Activated naive CD8-positive, alpha-beta T cell treated with anti-CD3 and anti-CD28 coated beads for 36 hours (primary cell): Measurements from ENCODE around the gene VPS52. TPM values are rescaled to one million over a fixed set of nuclear protein-coding genes. Genes with fewer than 3 reads are reported as not detected.

Experiments used
- DNase-seq: peaks from one replicate; pipeline ENCODE4 v3.0.0; 2021
- H3K27ac Mint-ChIP-seq: one replicate; pipeline ENCODE4 v1.8.0; 2022; ENCODE audit warnings: mild to moderate bottlenecking, moderate library complexity, mixed read lengths
- H3K27me3 Mint-ChIP-seq: one replicate; pipeline ENCODE4 v1.8.0; 2022; ENCODE audit warnings: mild to moderate bottlenecking, mixed read lengths
- H3K36me3 Mint-ChIP-seq: one replicate; pipeline ENCODE4 v1.8.0; 2021; ENCODE audit warnings: mild to moderate bottlenecking, mixed read lengths
- H3K4me1 Mint-ChIP-seq: one replicate; pipeline ENCODE4 v1.8.0; 2021; ENCODE audit warnings: mixed read lengths
- H3K4me3 Mint-ChIP-seq: one replicate; pipeline ENCODE4 v1.8.0; 2022; ENCODE audit warnings: mild to moderate bottlenecking, moderate library complexity, mixed read lengths
- H3K9me3 Mint-ChIP-seq: one replicate; pipeline ENCODE4 v1.8.0; 2022; ENCODE audit warnings: mixed read lengths
- total RNA-seq, 2 experiments: library from RNA; stranded (reverse); gene quantifications; one replicate each; pipeline ENCODE4 v1.2.3, GENCODE V29; 2021

The VPS52 gene
- total RNA-seq, 2 experiments from 2014 or later: 43.4 to 44.6 TPM

DNA sequence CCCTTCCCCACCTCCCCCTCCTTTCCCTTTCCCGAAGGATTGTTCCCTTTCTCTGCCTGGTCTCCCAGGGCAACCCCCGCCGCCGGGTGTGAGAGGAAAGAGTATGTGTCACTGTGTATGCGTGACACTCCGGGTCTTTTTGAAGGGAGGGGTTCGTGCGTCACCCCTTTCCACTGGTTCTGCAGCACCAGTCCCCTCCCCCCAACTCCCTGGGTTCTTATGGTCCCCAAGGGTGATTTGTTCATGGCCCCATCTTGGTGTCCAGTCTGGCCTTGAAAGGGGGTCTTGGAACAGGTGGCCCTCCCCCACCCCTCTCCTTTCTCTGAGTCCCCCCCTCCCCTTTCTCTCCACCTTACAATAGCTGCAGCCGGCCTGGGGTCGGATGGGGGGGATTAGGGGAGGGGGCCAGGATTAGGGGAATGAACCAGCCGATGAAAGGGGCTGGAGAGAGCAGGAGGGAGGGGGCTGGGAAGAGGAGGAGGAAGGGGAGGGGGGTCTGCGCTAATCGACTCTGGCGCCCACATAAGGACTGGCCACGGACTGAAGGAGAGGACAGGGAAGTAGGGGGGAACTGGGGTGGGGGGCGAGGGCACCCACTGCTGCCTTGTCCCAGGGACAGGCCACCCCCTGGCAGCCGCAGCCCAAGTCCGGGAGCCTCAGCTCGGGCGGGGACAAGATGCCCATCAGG is 64.7 kb downstream of the VPS52 start:
- Mint-ChIP-seq H3K36me3 (peaks cover 29% of the 10 kb centered on the region), H3K4me1 (peaks cover 53% of the 10 kb centered on the region), H3K4me3 (peak overlapping the region; percentile 85), H3K27me3 (no peaks in the 10 kb centered on the region), H3K27ac (peak overlapping the region; percentile 94), H3K9me3 (no peaks in the 10 kb centered on the region)
- DNase-seq: no peak

DNA sequence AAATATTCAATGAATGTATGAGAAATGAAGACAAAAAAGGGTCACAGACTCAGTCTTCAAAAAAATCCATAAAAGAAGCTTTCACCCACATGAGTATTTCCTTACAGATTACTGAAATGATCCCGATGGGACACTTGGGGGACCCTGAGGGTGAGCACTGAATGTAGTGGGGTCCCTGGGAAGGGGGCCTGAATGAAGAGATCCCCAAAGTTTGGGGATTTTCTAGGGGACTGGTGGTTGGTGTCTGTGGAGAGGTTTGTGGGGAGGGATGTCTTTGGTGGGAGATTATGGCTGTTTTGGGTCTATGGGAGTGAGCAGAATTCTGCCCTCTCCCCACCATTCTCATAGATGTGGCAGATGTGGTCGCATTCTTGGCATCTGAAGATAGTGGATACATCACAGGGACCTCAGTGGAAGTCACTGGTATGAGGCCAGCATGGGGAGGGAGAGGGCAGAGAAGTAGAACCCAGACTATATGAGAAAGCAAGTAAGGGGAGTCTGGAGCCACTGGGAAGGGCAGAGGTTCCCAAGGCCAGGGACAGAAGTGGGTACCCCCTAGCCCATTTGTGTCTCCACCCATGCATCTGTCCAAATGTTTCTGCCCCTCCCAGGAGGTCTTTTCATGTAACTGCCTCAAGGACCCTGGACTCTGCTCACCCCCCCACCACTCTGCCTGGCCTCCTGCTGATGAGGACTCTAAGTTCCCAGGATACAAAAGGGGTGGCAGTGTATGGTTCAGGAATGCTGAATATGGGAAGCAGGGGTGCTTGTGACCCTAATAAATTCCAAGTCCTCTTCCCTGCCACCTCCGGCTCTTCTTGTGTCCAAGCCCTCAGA is 65.4 kb downstream of the VPS52 start:
- no peaks in the 10 kb centered on the region for H3K9me3 Mint-ChIP-seq
- peak overlapping the region; percentile 98 for H3K4me3 Mint-ChIP-seq
- H3K4me1 Mint-ChIP-seq: peaks cover 59% of the 10 kb centered on the region
- no peaks in the 10 kb centered on the region for H3K27me3 Mint-ChIP-seq
- peak overlapping the region; percentile 96 for H3K27ac Mint-ChIP-seq
- peaks cover 34% of the 10 kb centered on the region for H3K36me3 Mint-ChIP-seq
- no peak for DNase-seq

DNA sequence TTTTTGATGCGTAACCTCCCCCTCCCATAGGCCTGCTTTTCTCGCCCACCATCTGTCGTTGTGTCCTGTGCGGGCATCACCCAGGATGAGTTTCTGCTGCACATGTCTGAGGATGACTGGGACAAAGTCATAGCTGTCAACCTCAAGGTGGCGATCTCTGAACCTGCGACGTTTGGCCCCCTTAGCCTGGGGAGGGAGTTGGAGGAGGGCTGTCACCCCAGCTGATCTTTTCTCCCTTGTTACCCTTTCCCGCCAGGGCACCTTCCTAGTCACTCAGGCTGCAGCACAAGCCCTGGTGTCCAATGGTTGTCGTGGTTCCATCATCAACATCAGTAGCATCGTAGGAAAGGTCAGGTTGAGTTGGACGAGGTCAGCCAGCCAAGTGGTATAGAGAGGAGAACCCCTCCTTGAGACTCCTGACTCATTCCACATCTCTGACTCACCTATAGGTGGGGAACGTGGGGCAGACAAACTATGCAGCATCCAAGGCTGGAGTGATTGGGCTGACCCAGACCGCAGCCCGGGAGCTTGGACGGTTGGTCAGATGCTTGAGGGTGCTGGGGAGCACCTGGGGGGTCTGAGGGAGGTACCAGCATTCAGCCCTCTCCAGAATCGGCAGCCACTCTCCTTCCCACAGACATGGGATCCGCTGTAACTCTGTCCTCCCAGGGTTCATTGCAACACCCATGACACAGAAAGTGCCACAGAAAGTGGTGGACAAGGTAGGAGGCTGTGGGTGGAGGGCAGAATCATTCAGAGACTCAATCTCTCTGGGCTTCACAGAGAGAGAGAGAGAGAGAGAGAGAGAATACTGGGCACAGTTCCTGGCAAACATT is 66.3 kb downstream of the VPS52 start:
- Mint-ChIP-seq H3K4me1 (peaks cover 58% of the 10 kb centered on the region), H3K27ac (peak overlapping the region; percentile 96), H3K36me3 (peaks cover 34% of the 10 kb centered on the region), H3K9me3 (no peaks in the 10 kb centered on the region), H3K4me3 (peak overlapping the region; percentile 98), H3K27me3 (no peaks in the 10 kb centered on the region)
- DNase-seq: peak; percentile 69

DNA sequence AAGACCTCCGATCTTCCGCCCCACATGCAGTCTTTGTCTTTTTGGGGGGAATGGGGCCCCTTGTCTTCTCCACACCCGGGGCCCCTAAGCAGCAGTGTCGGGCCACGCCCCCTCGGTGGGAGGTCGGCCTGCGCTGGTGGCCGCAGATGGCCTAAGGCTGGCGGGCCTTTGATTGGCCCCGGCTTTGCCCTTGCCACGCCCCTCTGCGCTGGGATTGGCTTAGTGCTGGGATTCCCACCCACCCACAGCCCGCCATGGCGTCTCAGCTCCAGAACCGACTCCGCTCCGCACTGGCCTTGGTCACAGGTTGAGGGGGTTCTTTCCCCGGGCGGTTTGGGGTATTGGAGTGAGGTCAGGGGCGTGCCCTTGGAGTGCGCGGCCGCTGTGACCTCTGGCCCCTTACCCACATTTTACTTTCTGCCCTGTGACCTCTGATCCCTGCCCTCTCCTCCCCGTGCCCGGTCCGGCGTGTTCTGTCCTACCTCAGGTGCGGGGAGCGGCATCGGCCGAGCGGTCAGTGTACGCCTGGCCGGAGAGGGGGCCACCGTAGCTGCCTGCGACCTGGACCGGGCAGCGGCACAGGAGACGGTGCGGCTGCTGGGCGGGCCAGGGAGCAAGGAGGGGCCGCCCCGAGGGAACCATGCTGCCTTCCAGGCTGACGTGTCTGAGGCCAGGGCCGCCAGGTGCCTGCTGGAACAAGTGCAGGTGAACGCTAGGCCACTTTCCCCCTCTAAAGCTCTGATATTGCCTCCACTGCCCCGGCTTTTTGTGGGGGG is 67.1 kb downstream of the VPS52 start, which contains the start of gene HSD17B8:
HSD17B8 (plus strand) TSS at position 241 of the 776 bp plus-strand sequence; CDS start at position 255, 14 bp downstream.
- Mint-ChIP-seq H3K9me3 (no peaks in the 10 kb centered on the region), H3K36me3 (peaks cover 30% of the 10 kb centered on the region), H3K27me3 (no peaks in the 10 kb centered on the region), H3K4me1 (peaks cover 55% of the 10 kb centered on the region), H3K4me3 (peak within 1 kb of the TSS; percentile 98), H3K27ac (peak within 1 kb of the TSS; percentile 96)
- peak; percentile 94 for DNase-seq

DNA sequence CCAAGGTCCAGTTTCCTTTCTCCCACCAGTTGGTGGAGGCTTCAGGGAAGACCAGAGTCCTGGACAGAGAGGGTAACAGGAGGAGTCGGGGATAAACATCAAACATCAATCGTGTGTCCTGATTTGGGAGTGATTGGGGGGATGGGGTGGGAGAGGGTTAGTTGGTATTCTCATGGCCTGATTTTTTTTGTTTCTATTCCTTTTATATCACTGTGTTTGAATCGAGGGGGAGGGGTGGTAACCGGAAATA is 67.6 kb downstream of the VPS52 start:
- H3K9me3 Mint-ChIP-seq: no peaks in the 10 kb centered on the region

DNA sequence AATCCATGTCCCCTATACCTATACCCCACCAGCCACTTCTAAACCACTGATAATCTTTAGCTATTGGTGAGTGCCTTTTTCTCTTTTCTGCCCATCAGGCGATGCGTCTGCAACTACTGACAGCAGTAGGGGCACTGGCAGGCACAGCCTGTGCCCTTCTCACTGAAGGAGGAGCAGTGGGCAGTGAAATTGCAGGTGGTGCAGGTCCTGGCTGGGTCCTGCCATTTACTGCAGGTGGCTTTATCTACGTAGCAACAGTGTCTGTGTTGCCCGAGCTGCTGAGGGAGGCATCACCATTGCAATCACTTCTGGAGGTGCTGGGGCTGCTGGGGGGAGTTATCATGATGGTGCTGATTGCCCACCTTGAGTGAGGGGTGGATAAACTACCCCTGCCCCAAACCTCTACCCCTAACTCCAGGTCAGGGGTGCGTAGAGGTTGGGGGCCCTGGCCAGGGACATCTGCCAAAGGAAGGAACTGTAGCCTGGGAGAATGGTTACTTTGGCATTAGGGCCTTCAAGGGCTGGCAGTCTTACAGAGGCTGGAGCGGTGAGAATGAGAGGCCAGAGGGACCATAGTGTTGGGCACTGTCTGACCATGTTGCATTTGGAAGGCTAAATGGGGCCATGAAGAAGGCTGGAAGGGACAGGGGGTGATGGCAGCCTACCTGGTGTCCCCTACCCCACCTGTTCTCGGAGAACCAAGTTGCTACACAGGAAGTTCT is 68.1 kb downstream of the VPS52 start:
- no peak for DNase-seq
- H3K4me1 Mint-ChIP-seq: peaks cover 54% of the 10 kb centered on the region
- H3K4me3 Mint-ChIP-seq: peak overlapping the region; percentile 98
- H3K36me3 Mint-ChIP-seq: peaks cover 33% of the 10 kb centered on the region
- H3K27me3 Mint-ChIP-seq: no peaks in the 10 kb centered on the region
- no peaks in the 10 kb centered on the region for H3K9me3 Mint-ChIP-seq
- H3K27ac Mint-ChIP-seq: peak overlapping the region; percentile 79

More for the DNA sequence above, 67.6 kb downstream of the VPS52 start:
- DNase-seq: no peak
- Mint-ChIP-seq H3K4me3 (peak overlapping the region; percentile 98), H3K36me3 (peaks cover 30% of the 10 kb centered on the region), H3K27me3 (no peaks in the 10 kb centered on the region), H3K4me1 (peaks cover 54% of the 10 kb centered on the region), H3K27ac (peak overlapping the region; percentile 79)

DNA sequence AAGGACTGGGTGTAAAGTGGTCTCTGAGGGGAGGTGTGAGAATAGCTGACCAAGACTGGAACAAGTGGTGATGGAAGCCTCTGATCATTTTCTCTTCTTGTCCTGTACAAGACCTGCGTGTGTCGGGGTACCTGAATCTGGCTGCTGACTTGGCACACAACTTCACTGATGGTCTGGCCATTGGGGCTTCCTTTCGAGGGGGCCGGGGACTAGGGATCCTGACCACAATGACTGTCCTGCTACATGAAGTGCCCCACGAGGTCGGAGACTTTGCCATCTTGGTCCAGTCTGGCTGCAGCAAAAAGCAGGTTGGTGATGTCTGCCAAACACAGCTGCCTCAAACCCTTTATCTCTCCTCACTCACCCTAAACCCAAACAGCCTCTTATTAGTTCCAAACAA is 68.9 kb downstream of the VPS52 start:
- Mint-ChIP-seq H3K9me3 (no peaks in the 10 kb centered on the region), H3K4me3 (peak overlapping the region; percentile 27), H3K27ac (peak overlapping the region; percentile 4), H3K27me3 (no peaks in the 10 kb centered on the region), H3K36me3 (peaks cover 33% of the 10 kb centered on the region), H3K4me1 (peaks cover 61% of the 10 kb centered on the region)
- no peak for DNase-seq

DNA sequence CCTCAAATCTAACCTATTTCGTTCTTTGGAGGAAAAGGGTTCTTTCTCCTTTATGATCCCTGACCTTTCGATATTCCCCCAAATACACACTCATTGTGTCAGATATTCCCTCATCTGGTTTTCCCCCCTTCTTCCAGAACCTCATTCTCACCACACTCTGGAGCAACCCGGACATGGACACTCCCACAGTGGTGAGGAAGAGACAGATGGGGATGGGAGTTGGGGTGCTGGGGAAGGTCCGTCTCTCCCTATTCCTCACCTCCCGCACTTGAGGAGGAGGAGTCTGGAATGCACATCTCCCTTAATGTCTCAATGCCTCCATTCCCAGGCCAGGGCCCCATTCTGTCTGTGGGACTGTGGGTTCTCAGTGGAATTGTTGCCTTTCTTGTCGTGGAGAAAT is 69.7 kb downstream of the VPS52 start:
- peak overlapping the region; percentile 98 for H3K27ac Mint-ChIP-seq
- peaks cover 33% of the 10 kb centered on the region for H3K36me3 Mint-ChIP-seq
- no peaks in the 10 kb centered on the region for H3K27me3 Mint-ChIP-seq
- H3K4me1 Mint-ChIP-seq: peaks cover 67% of the 10 kb centered on the region
- DNase-seq: no peak
- peak overlapping the region; percentile 92 for H3K4me3 Mint-ChIP-seq
- H3K9me3 Mint-ChIP-seq: no peaks in the 10 kb centered on the region

DNA sequence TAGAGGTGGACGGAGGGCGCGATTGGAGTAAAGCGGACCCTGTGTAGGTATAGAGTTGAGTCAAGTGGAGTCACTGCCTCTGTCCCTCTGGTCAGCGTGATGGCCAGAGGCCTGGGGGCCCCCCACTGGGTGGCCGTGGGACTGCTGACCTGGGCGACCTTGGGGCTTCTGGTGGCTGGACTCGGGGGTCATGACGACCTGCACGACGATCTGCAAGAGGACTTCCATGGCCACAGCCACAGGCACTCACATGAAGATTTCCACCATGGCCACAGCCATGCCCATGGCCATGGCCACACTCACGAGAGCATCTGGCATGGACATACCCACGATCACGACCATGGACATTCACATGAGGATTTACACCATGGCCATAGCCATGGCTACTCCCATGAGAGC is 70.5 kb downstream of the VPS52 start:
- Mint-ChIP-seq H3K36me3 (peaks cover 36% of the 10 kb centered on the region), H3K4me1 (peaks cover 65% of the 10 kb centered on the region), H3K9me3 (no peaks in the 10 kb centered on the region), H3K27ac (peak overlapping the region; percentile 98), H3K27me3 (no peaks in the 10 kb centered on the region), H3K4me3 (peak overlapping the region; percentile 92)
- no peak for DNase-seq

Other genes starting within 250 kb of the VPS52 start
- 10 to 100 TPM; 14.7 to 16.3 TPM for gene HLA-DPA1, start 198.2 kb downstream of the VPS52 start, total RNA-seq
- gene HLA-DPB1, start 195.9 kb downstream of the VPS52 start, total RNA-seq: 1 to 10 TPM; 8.2 to 9.3 TPM
- gene COL11A2, start 79.4 kb downstream of the VPS52 start, total RNA-seq: 1 to 10 TPM; 1.0 to 1.1 TPM
- 10 to 100 TPM; 40.4 to 42.1 TPM for gene RXRB, start 71.2 kb downstream of the VPS52 start, total RNA-seq
- gene SLC39A7, start 71.0 kb downstream of the VPS52 start, total RNA-seq: 10 to 100 TPM; 51.0 to 55.6 TPM
- gene HSD17B8, start 67.2 kb downstream of the VPS52 start, total RNA-seq: 10 to 100 TPM; 31.1 to 32.6 TPM
- gene RING1, start 63.4 kb downstream of the VPS52 start, total RNA-seq: 10 to 100 TPM; 35.3 to 35.8 TPM
- gene RPS18, start 199 bp upstream of the VPS52 start, total RNA-seq: 1,000 to 10,000 TPM; 3,940 to 3,999 TPM
- gene B3GALT4, start 5.2 kb upstream of the VPS52 start, total RNA-seq: 1 to 10 TPM; 1.8 to 2.1 TPM
- gene WDR46, start 17.4 kb upstream of the VPS52 start, total RNA-seq: 100 to 1,000 TPM; 105 to 107 TPM
- 100 to 1,000 TPM; 106 to 107 TPM for gene PFDN6, start 17.7 kb upstream of the VPS52 start, total RNA-seq
- gene RGL2, start 27.1 kb upstream of the VPS52 start, total RNA-seq: 10 to 100 TPM; 15.0 to 17.7 TPM
- gene TAPBP, start 42.2 kb upstream of the VPS52 start, total RNA-seq: 100 to 1,000 TPM; 201 to 204 TPM
- gene ZBTB22, start 45.9 kb upstream of the VPS52 start, total RNA-seq: 1 to 10 TPM; 4.5 to 4.6 TPM
- 10 to 100 TPM; 84.8 to 94.3 TPM for gene DAXX, start 51.1 kb upstream of the VPS52 start, total RNA-seq
- gene KIFC1, start 119.9 kb upstream of the VPS52 start, total RNA-seq: 10 to 100 TPM; 74.1 to 76.9 TPM
- gene PHF1, start 139.1 kb upstream of the VPS52 start, total RNA-seq: 10 to 100 TPM; 23.5 to 26.0 TPM
- gene CUTA, start 146.2 kb upstream of the VPS52 start, total RNA-seq: 100 to 1,000 TPM; 125 to 126 TPM
- 10 to 100 TPM; 26.4 to 29.3 TPM for gene SYNGAP1, start 148.2 kb upstream of the VPS52 start, total RNA-seq
- gene ZBTB9, start 182.7 kb upstream of the VPS52 start, total RNA-seq: 10 to 100 TPM; 11.3 to 11.7 TPM